ENCODE measurements around the gene RAVER2.

- TF ChIP-seq CTCF (IDR thresholded peaks at IDR 0.05) (no peak), EZH2 (IDR thresholded peaks at IDR 0.05; ENCODE audit: borderline replicate concordance, insufficient read depth, low read depth, low read length, poor library complexity, severe bottlenecking) (no peak)
Measured at GRCh38 chr1:64765826-64766225, 21.0 kb downstream of the RAVER2 start.
